ENCODE data around the gene LRP5.

- TF ChIP-seq CTCF (IDR thresholded peaks at IDR 0.05) (no peak), POLR2A (IDR thresholded peaks at IDR 0.05) (no peak), POLR2AphosphoS5 (IDR thresholded peaks at IDR 0.05) (no peak)
These were observed 33.5 kb downstream of the LRP5 start for GRCh38 chr11:68345776-68346461.
